ENCODE data around the gene DNM1.
A peak's percentile ranks its signal among the peaks of the same experiment; 100 is the strongest.
"Not testable (repeated sequence)": the region's sequence is repeated elsewhere in the genome, so short reads cannot be mapped to it uniquely, and the experiment has no call there.

The DNM1 gene

GRCh38 chr9:128224877-128225276 lies 21.7 kb downstream of the DNM1 start:
- no peaks in the 10 kb centered on the region for H3K27me3 ChIP-seq (ENCODE audit: control insufficient read depth in 2 of 2, insufficient read depth in 2 of 2, low read length in 2 of 2)
- peaks cover 0 to 3% of the 10 kb centered on the region in 2 donors for H3K36me3 ChIP-seq (ENCODE audit: control insufficient read depth in 2 of 2, insufficient read depth in 2 of 2, low read length in 2 of 2)
- H3K4me1 ChIP-seq (ENCODE audit: control insufficient read depth in 2 of 2, insufficient read depth in 2 of 2, low read length in 2 of 2): no peaks in the 10 kb centered on the region
- H3K27ac ChIP-seq (ENCODE audit: low read depth in 2 of 2, low read length in 2 of 2): no peak overlapping the region
- no peak overlapping the region for H3K9ac ChIP-seq (ENCODE audit: low read depth in 1 of 2, low read length in 2 of 2)
- H3K4me3 ChIP-seq (ENCODE audit: low read length in 2 of 2): no peak overlapping the region
- no peaks in the 10 kb centered on the region for H3K9me3 ChIP-seq (ENCODE audit: control insufficient read depth in 2 of 2, low read length in 2 of 2)

DNA sequence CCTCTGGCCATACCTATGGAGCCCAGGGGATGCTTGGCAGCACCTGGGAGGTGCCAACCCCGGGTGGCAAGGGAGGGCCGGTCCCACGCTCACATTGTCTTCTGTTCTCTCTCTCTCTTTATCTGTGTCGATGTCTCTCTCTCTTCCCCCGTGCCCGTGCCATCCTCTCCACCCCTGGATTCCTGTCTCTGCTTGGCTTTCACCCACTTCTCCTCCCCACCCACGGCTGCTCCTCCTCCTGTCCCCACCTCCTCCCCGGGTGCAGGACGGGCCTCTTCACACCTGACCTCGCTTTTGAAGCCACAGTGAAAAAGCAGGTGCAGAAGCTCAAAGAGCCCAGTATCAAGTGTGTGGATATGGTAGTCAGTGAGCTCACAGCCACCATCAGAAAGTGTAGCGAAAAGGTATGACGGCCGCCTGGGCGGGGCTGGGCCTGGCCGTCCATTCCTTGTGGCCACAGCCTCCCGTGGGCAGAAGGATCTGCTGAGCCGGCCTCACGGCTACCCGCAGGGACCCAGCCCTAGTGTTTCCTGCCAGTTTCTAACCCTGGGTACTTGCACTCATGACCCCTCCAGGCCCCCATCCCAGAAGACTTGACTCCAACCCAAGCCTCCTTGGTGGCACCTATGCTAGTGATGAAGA lies 22.7 kb downstream of the DNM1 start:
- Histone ChIP-seq H3K4me3 (ENCODE audit: low read length in 2 of 2) (no peak overlapping the region), H3K9me3 (ENCODE audit: control insufficient read depth in 2 of 2, low read length in 2 of 2) (no peaks in the 10 kb centered on the region), H3K9ac (ENCODE audit: low read depth in 1 of 2, low read length in 2 of 2) (no peak overlapping the region), H3K36me3 (ENCODE audit: control insufficient read depth in 2 of 2, insufficient read depth in 2 of 2, low read length in 2 of 2) (no peaks in the 10 kb centered on the region), H3K27me3 (ENCODE audit: control insufficient read depth in 2 of 2, insufficient read depth in 2 of 2, low read length in 2 of 2) (no peaks in the 10 kb centered on the region), H3K27ac (ENCODE audit: low read depth in 2 of 2, low read length in 2 of 2) (no peak overlapping the region), H3K4me1 (ENCODE audit: control insufficient read depth in 2 of 2, insufficient read depth in 2 of 2, low read length in 2 of 2) (no peaks in the 10 kb centered on the region)

- Histone ChIP-seq H3K4me3 (ENCODE audit: low read length in 2 of 2) (no peak overlapping the region), H3K4me1 (ENCODE audit: control insufficient read depth in 2 of 2, insufficient read depth in 2 of 2, low read length in 2 of 2) (no peaks in the 10 kb centered on the region), H3K9ac (ENCODE audit: low read depth in 1 of 2, low read length in 2 of 2) (no peak overlapping the region), H3K9me3 (ENCODE audit: control insufficient read depth in 2 of 2, low read length in 2 of 2) (no peaks in the 10 kb centered on the region), H3K36me3 (ENCODE audit: control insufficient read depth in 2 of 2, insufficient read depth in 2 of 2, low read length in 2 of 2) (no peaks in the 10 kb centered on the region), H3K27ac (ENCODE audit: low read depth in 2 of 2, low read length in 2 of 2) (no peak overlapping the region), H3K27me3 (ENCODE audit: control insufficient read depth in 2 of 2, insufficient read depth in 2 of 2, low read length in 2 of 2) (no peaks in the 10 kb centered on the region)
Observed at GRCh38 chr9:128226412-128226801, 23.2 kb downstream of the DNM1 start.

DNA sequence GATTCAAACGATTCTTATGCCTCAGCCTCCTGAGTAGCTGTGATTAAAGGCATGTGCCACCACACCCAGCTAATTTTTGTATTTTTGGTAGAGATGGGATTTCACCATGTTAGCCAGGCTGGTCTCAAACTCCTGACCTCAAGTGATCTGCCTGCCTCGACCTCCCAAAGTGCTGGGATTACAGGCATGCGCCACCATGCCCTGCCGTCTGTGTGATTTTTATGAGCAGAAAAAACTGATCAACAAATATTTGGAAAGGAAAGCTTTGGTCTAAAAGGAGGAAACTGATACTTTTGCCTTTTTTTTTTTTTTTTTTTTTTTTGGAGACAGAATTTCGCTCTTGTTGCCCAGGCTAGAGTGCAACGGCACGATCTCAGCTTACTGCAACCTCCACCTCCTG lies 27.7 kb downstream of the DNM1 start:
- H3K27ac ChIP-seq (ENCODE audit: low read depth in 2 of 2, low read length in 2 of 2); H3K9ac ChIP-seq (ENCODE audit: low read depth in 1 of 2, low read length in 2 of 2); H3K27me3 ChIP-seq (ENCODE audit: control insufficient read depth in 2 of 2, insufficient read depth in 2 of 2, low read length in 2 of 2); H3K4me3 ChIP-seq (ENCODE audit: low read length in 2 of 2); H3K4me1 ChIP-seq (ENCODE audit: control insufficient read depth in 2 of 2, insufficient read depth in 2 of 2, low read length in 2 of 2); H3K9me3 ChIP-seq (ENCODE audit: control insufficient read depth in 2 of 2, low read length in 2 of 2); H3K36me3 ChIP-seq (ENCODE audit: control insufficient read depth in 2 of 2, insufficient read depth in 2 of 2, low read length in 2 of 2): not testable (repeated sequence)

- Histone ChIP-seq H3K9ac (ENCODE audit: low read depth in 1 of 2, low read length in 2 of 2) (no peak overlapping the region), H3K9me3 (ENCODE audit: control insufficient read depth in 2 of 2, low read length in 2 of 2) (no peaks in the 10 kb centered on the region), H3K4me1 (ENCODE audit: control insufficient read depth in 2 of 2, insufficient read depth in 2 of 2, low read length in 2 of 2) (no peaks in the 10 kb centered on the region), H3K27me3 (ENCODE audit: control insufficient read depth in 2 of 2, insufficient read depth in 2 of 2, low read length in 2 of 2) (no peaks in the 10 kb centered on the region), H3K27ac (ENCODE audit: low read depth in 2 of 2, low read length in 2 of 2) (no peak overlapping the region), H3K36me3 (ENCODE audit: control insufficient read depth in 2 of 2, insufficient read depth in 2 of 2, low read length in 2 of 2) (no peaks in the 10 kb centered on the region), H3K4me3 (ENCODE audit: low read length in 2 of 2) (no peak overlapping the region)
Observed at GRCh38 chr9:128231638-128232527, 28.7 kb downstream of the DNM1 start.

GRCh38 chr9:128232528-128233428 lies 29.6 kb downstream of the DNM1 start:
- H3K36me3 ChIP-seq (ENCODE audit: control insufficient read depth in 2 of 2, insufficient read depth in 2 of 2, low read length in 2 of 2): no peaks in the 10 kb centered on the region
- no peaks in the 10 kb centered on the region for H3K27me3 ChIP-seq (ENCODE audit: control insufficient read depth in 2 of 2, insufficient read depth in 2 of 2, low read length in 2 of 2)
- no peak overlapping the region for H3K4me3 ChIP-seq (ENCODE audit: low read length in 2 of 2)
- H3K27ac ChIP-seq (ENCODE audit: low read depth in 2 of 2, low read length in 2 of 2): no peak overlapping the region
- no peaks in the 10 kb centered on the region for H3K4me1 ChIP-seq (ENCODE audit: control insufficient read depth in 2 of 2, insufficient read depth in 2 of 2, low read length in 2 of 2)
- no peaks in the 10 kb centered on the region for H3K9me3 ChIP-seq (ENCODE audit: control insufficient read depth in 2 of 2, low read length in 2 of 2)
- no peak overlapping the region for H3K9ac ChIP-seq (ENCODE audit: low read depth in 1 of 2, low read length in 2 of 2)

- Histone ChIP-seq H3K4me3 (ENCODE audit: low read length in 2 of 2) (no peak overlapping the region), H3K9me3 (ENCODE audit: control insufficient read depth in 2 of 2, low read length in 2 of 2) (no peaks in the 10 kb centered on the region)
Observed at GRCh38 chr9:128233817-128234406, 30.7 kb downstream of the DNM1 start.

DNA sequence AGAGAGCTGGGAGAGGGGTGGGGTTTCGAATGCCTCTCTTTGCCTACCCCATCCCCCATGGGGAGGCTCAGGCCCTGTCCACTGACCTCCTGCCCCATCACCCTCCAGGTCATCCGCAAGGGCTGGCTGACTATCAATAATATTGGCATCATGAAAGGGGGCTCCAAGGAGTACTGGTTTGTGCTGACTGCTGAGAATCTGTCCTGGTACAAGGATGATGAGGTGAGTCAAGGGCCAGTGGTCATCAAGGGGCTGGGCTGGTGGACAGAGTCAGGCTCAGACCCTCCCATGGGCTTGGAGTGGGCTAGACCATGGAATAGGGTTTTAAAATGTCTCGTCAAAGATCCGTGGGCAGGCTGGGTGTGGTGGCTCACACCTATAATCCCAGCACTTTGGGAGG lies 38.9 kb downstream of the DNM1 start:
- H3K9ac ChIP-seq (ENCODE audit: low read depth in 1 of 2, low read length in 2 of 2): no peak overlapping the region
- no peak overlapping the region for H3K27ac ChIP-seq (ENCODE audit: low read depth in 2 of 2, low read length in 2 of 2)

More at GRCh38 chr9:128233817-128234406, 30.7 kb downstream of the DNM1 start:
- H3K36me3 ChIP-seq (ENCODE audit: control insufficient read depth in 2 of 2, insufficient read depth in 2 of 2, low read length in 2 of 2): no peaks in the 10 kb centered on the region
- H3K9ac ChIP-seq (ENCODE audit: low read depth in 1 of 2, low read length in 2 of 2): no peak overlapping the region
- no peak overlapping the region for H3K27ac ChIP-seq (ENCODE audit: low read depth in 2 of 2, low read length in 2 of 2)
- no peaks in the 10 kb centered on the region for H3K27me3 ChIP-seq (ENCODE audit: control insufficient read depth in 2 of 2, insufficient read depth in 2 of 2, low read length in 2 of 2)
- no peaks in the 10 kb centered on the region for H3K4me1 ChIP-seq (ENCODE audit: control insufficient read depth in 2 of 2, insufficient read depth in 2 of 2, low read length in 2 of 2)

GRCh38 chr9:128242828-128243214 lies 39.6 kb downstream of the DNM1 start:
- Histone ChIP-seq H3K36me3 (ENCODE audit: control insufficient read depth in 2 of 2, insufficient read depth in 2 of 2, low read length in 2 of 2) (no peaks in the 10 kb centered on the region), H3K9me3 (ENCODE audit: control insufficient read depth in 2 of 2, low read length in 2 of 2) (no peaks in the 10 kb centered on the region), H3K4me3 (ENCODE audit: low read length in 2 of 2) (no peak overlapping the region), H3K4me1 (ENCODE audit: control insufficient read depth in 2 of 2, insufficient read depth in 2 of 2, low read length in 2 of 2) (no peaks in the 10 kb centered on the region), H3K27me3 (ENCODE audit: control insufficient read depth in 2 of 2, insufficient read depth in 2 of 2, low read length in 2 of 2) (no peaks in the 10 kb centered on the region), H3K9ac (ENCODE audit: low read depth in 1 of 2, low read length in 2 of 2) (no peak overlapping the region), H3K27ac (ENCODE audit: low read depth in 2 of 2, low read length in 2 of 2) (peak overlapping the region; percentile 38 to 48)

More for the DNA sequence above, 38.9 kb downstream of the DNM1 start:
- no peak overlapping the region for H3K4me3 ChIP-seq (ENCODE audit: low read length in 2 of 2)
- H3K4me1 ChIP-seq (ENCODE audit: control insufficient read depth in 2 of 2, insufficient read depth in 2 of 2, low read length in 2 of 2): no peaks in the 10 kb centered on the region
- H3K36me3 ChIP-seq (ENCODE audit: control insufficient read depth in 2 of 2, insufficient read depth in 2 of 2, low read length in 2 of 2): no peaks in the 10 kb centered on the region
- H3K27me3 ChIP-seq (ENCODE audit: control insufficient read depth in 2 of 2, insufficient read depth in 2 of 2, low read length in 2 of 2): no peaks in the 10 kb centered on the region
- no peaks in the 10 kb centered on the region for H3K9me3 ChIP-seq (ENCODE audit: control insufficient read depth in 2 of 2, low read length in 2 of 2)
